IMR-90 (cell line): Measurements from ENCODE around the gene VDR. TPM values are rescaled to one million over a fixed set of nuclear protein-coding genes. Genes with fewer than 3 reads are reported as not detected.

Experiments
- ATAC-seq: fragments of 200-7000 bp; cut with Tn5 transposase; 2 replicates; pipeline ENCODE4 v1.9.1; 2020; ENCODE audit warnings: low read depth, mild to moderate bottlenecking, moderate library complexity
- BruUV-seq: library from RNA; stranded (reverse); fragments of 400-500 nt; replicated peaks from 2 replicates; lab custom pipeline; 2021; lab: Mats Ljungman, UMichigan
- CTCF ChIA-PET: fragments of 300-600 bp; formaldehyde crosslinking; extraction: SDS; loops from one replicate; lab custom pipeline; 2021; ENCODE audit warnings: antibody characterized with exemption; lab: Yijun Ruan, JAX
- POLR2A ChIA-PET: fragments of 300-600 bp; sonication (Branson Sonifier 250); formaldehyde crosslinking; loops from one replicate; lab custom pipeline; 2022; ENCODE audit warnings: antibody characterized with exemption; ENCODE audit not compliant: unreplicated experiment; lab: Charles Lee
- DNase-seq: peaks from one replicate; pipeline ENCODE4 v3.0.0; 2013
- H2AFZ ChIP-seq: replicated peaks from 2 replicates; pipeline ENCODE3; 2013; ENCODE audit warnings: low read length, mild to moderate bottlenecking; ENCODE audit not compliant: poor library complexity
- H2AK5ac ChIP-seq: 2 replicates; pipeline ENCODE4 v1.6.1; 2013; ENCODE audit warnings: low read depth, low read length, inconsistent platforms
- H2AK9ac ChIP-seq: replicated peaks from 2 replicates; pipeline ENCODE3; 2013; ENCODE audit warnings: mild to moderate bottlenecking, low read depth, low read length, moderate library complexity; ENCODE audit not compliant: poor library complexity
- H2BK120ac ChIP-seq: 2 replicates; pipeline ENCODE4 v1.6.1; 2013; ENCODE audit warnings: low read depth, low read length, inconsistent platforms
- H2BK15ac ChIP-seq: 3 replicates; pipeline ENCODE4 v1.6.1; 2013; ENCODE audit warnings: low read depth, low read length, inconsistent platforms
- H2BK20ac ChIP-seq: 2 replicates; pipeline ENCODE4 v1.6.1; 2013; ENCODE audit warnings: low read depth, mild to moderate bottlenecking, inconsistent platforms, low read length, moderate library complexity
- H2BK5ac ChIP-seq: 2 replicates; pipeline ENCODE4 v1.6.1; 2013; ENCODE audit warnings: mild to moderate bottlenecking, low read depth, low read length, inconsistent platforms; ENCODE audit not compliant: poor library complexity, severe bottlenecking
- H3K14ac ChIP-seq: replicated peaks from 2 replicates; pipeline ENCODE4 v1.6.1; 2013; ENCODE audit warnings: low read depth, low read length, inconsistent platforms
- H3K18ac ChIP-seq: 2 replicates; pipeline ENCODE4 v1.6.1; 2013; ENCODE audit warnings: low read depth, low read length, control low read depth
- H3K23ac ChIP-seq: 2 replicates; pipeline ENCODE4 v1.6.1; 2013; ENCODE audit warnings: low read depth, low read length, inconsistent platforms
- H3K27ac ChIP-seq: 2 replicates; pipeline ENCODE4 v1.5.1; 2013; ENCODE audit warnings: mild to moderate bottlenecking, control low read depth, low read length; ENCODE audit not compliant: insufficient read depth
- H3K27me3 ChIP-seq: 2 replicates; pipeline ENCODE4 v1.6.1; 2013; ENCODE audit warnings: low read length; ENCODE audit not compliant: control insufficient read depth, insufficient read depth
- H3K36me3 ChIP-seq: 2 replicates; pipeline ENCODE4 v1.6.1; 2013; ENCODE audit warnings: low read length, mixed read lengths; ENCODE audit not compliant: control insufficient read depth, insufficient read depth
- H3K4ac ChIP-seq: 2 replicates; pipeline ENCODE4 v1.6.1; 2013; ENCODE audit warnings: low read depth, low read length, inconsistent platforms
- H3K4me1 ChIP-seq: 2 replicates; pipeline ENCODE4 v1.6.1; 2013; ENCODE audit warnings: low read length, mixed read lengths; ENCODE audit not compliant: control insufficient read depth, insufficient read depth
- H3K4me2 ChIP-seq: 2 replicates; pipeline ENCODE4 v1.6.1; 2013; ENCODE audit warnings: low read depth, mild to moderate bottlenecking, control low read depth, low read length, moderate library complexity
- H3K4me3 ChIP-seq: 2 replicates; pipeline ENCODE4 v1.5.1; 2013; ENCODE audit warnings: low read depth, mild to moderate bottlenecking, control low read depth, low read length, moderate library complexity; ENCODE audit not compliant: insufficient read depth
- H3K56ac ChIP-seq: 2 replicates; pipeline ENCODE4 v1.6.1; 2013; ENCODE audit warnings: low read length, inconsistent platforms; ENCODE audit not compliant: insufficient read depth; ENCODE audit errors: extremely low read depth
- H3K79me1 ChIP-seq, 2 experiments: 2 replicates each; pipeline ENCODE4 v1.6.1; 2013; ENCODE audit warnings: low read length in 2 of 2, inconsistent platforms in 1 of 2, low read depth in 1 of 2
- H3K9ac ChIP-seq: 2 replicates; pipeline ENCODE4 v1.6.1; 2013; ENCODE audit warnings: low read depth, low read length, control low read depth
- H3K9me1 ChIP-seq: 2 replicates; pipeline ENCODE4 v1.6.1; 2013; ENCODE audit warnings: low read length, inconsistent platforms; ENCODE audit not compliant: insufficient read depth
- H3K9me3 ChIP-seq: 2 replicates; pipeline ENCODE4 v1.6.1; 2013; ENCODE audit warnings: low read length; ENCODE audit not compliant: control insufficient read depth, insufficient read depth
- H4K20me1 ChIP-seq: 2 replicates; pipeline ENCODE4 v1.6.1; 2013; ENCODE audit warnings: low read length, inconsistent platforms; ENCODE audit not compliant: insufficient read depth
- H4K5ac ChIP-seq: 2 replicates; pipeline ENCODE4 v1.6.1; 2013; ENCODE audit warnings: mild to moderate bottlenecking, low read depth, low read length, control low read depth
- H4K8ac ChIP-seq, 2 experiments: 2 replicates each; pipeline ENCODE4 v1.6.1; 2013; ENCODE audit warnings: low read depth in 2 of 2, low read length in 2 of 2, control low read depth in 1 of 2, inconsistent platforms in 1 of 2
- H4K91ac ChIP-seq: 2 replicates; pipeline ENCODE4 v1.6.1; 2013; ENCODE audit warnings: low read depth, low read length, inconsistent platforms; ENCODE audit not compliant: insufficient read depth
- BHLHE40 ChIP-seq: fragments of 150-350 bp; IDR thresholded peaks from 2 replicates; pipeline ENCODE4 v1.6.1; 2016; ENCODE audit warnings: mild to moderate bottlenecking, low read depth, low read length
- FOS ChIP-seq: fragments of 150-350 bp; IDR thresholded peaks from 2 replicates; pipeline ENCODE4 v1.6.1; 2016; ENCODE audit warnings: low read depth, low read length
- MAFK ChIP-seq: IDR thresholded peaks from 2 replicates; pipeline ENCODE4 v1.6.1; 2012; ENCODE audit warnings: low read depth, low read length, improper control_type of control experiment
- MXI1 ChIP-seq: IDR thresholded peaks from 2 replicates; pipeline ENCODE4 v1.6.1; 2012; ENCODE audit warnings: low read depth, mild to moderate bottlenecking, low read length, moderate library complexity, borderline replicate concordance
- POLR2A ChIP-seq: IDR thresholded peaks from 2 replicates; pipeline ENCODE4 v1.6.1; 2012; ENCODE audit warnings: mild to moderate bottlenecking, low read depth, low read length
- SMC3 ChIP-seq: fragments of 150-350 bp; IDR thresholded peaks from 2 replicates; pipeline ENCODE4 v1.6.1; 2016; ENCODE audit warnings: low read depth, mild to moderate bottlenecking, antibody characterized with exemption, low read length, moderate library complexity
- USF2 ChIP-seq: fragments of 150-350 bp; IDR thresholded peaks from 2 replicates; pipeline ENCODE4 v1.6.1; 2017; ENCODE audit warnings: mild to moderate bottlenecking, antibody characterized with exemption, low read length, low read depth
- WGBS, 2 experiments: methylation state at CpG; one replicate each; pipeline versions ENCODE4 v1.1.5 to v1.1.7; 2013; ENCODE audit warnings: missing lambda C conversion rate in 2 of 2; ENCODE audit not compliant: insufficient read length in 1 of 2; ENCODE audit errors: extremely low coverage in 2 of 2; 5-methylcytosine and 5-hydroxymethylcytosine counted together
- dilution Hi-C: fragments of 300-500 bp; cut with HindIII; formaldehyde crosslinking; loops from one replicate; pipeline ENCODE4 v1.14.3; 2018; ENCODE audit warnings: low sequenced_read_pairs; ENCODE audit not compliant: unreplicated experiment
- in situ Hi-C: fragments of 300-500 bp; cut with MboI; formaldehyde crosslinking; loops from 3 replicates; pipeline ENCODE4 v1.14.3; 2019; ENCODE audit warnings: low sequenced_read_pairs, inconsistent platforms, mixed read lengths
- intact Hi-C: fragments of 100-400 bp; cut with micrococcal nuclease; formaldehyde crosslinking; loops from 2 replicates; pipeline ENCODE4 v1.10.0; 2022
- polyA plus RNA-seq, 3 experiments: library from polyadenylated mRNA; depleted of rRNA; stranded (reverse); fragments of >200 nt; gene quantifications; 2 replicates each; pipeline ENCODE4 v1.2.3, GENCODE V29; 2012; ENCODE audit warnings: low replicate concordance in 1 of 3
- total RNA-seq: library from RNA; depleted of rRNA; stranded (reverse); fragments of >200 nt; gene quantifications from 2 replicates; pipeline ENCODE4 v1.2.3, GENCODE V29; 2012
- TF ChIP-seq, protein P1 (sequence below): conservative IDR thresholded peaks from 2 replicates; pipeline ENCODE4 v1.5.1; 2012; ENCODE audit warnings: mild to moderate bottlenecking, low read depth, low read length, improper control_type of control experiment

The VDR gene
- total and polyA plus RNA-seq, 2 of the 4 experiments (the other 2 are of a cell fraction) = 5.4 to 8.5 TPM

- BruUV-seq = no TSS peak
- Histone ChIP-seq H3K27ac (no peak overlapping the region), H3K23ac (peak overlapping the region; percentile 46; the same call in 1 of the 2 replicates), H3K9me3 (no peaks in the 10 kb centered on the region), H3K79me1 (peaks cover 0 to 5% of the 10 kb centered on the region in 2 experiments; a peak in 1 of 4 replicates), H2AFZ (peak overlapping the region; percentile 83), H3K56ac (no peak overlapping the region), H4K20me1 (no peaks in the 10 kb centered on the region), H4K8ac (peak overlapping the region; percentile 84 to 95; a peak in 3 of 4 replicates), H3K4ac (peak overlapping the region; percentile 96), H3K4me2 (no peak overlapping the region), H3K9ac (0 out of 2 replicates have a peak overlapping the region, but pooled peaks have one; percentile 2), H2AK9ac (peak overlapping the region; percentile 66), H2AK5ac (peak overlapping the region; percentile 49), H3K14ac (peak overlapping the region; percentile 89), H3K4me3 (no peak overlapping the region), H2BK15ac (peak overlapping the region; percentile 99; the same call in 2 of the 3 replicates), H3K36me3 (no peaks in the 10 kb centered on the region), H3K27me3 (no peaks in the 10 kb centered on the region), H3K18ac (peak overlapping the region; percentile 70), H3K9me1 (peaks cover 11% of the 10 kb centered on the region), H4K5ac (peak overlapping the region; percentile 89), H2BK5ac (no peak overlapping the region), H2BK20ac (peak overlapping the region; percentile 84; the same call in 1 of the 2 replicates), H2BK120ac (peak overlapping the region; percentile 92; the same call in 1 of the 2 replicates), H3K4me1 (peaks cover 14% of the 10 kb centered on the region), H4K91ac (peak overlapping the region; percentile 91)
- DNase-seq (no peak), ATAC-seq (no peak)
- WGBS, 2 experiments = 57% methylated on average over 1 of the region's 4 CpGs; no CpG with 5 or more reads in 1 of the 2 experiments
- TF ChIP-seq FOS (no peak), MAFK (no peak), SMC3 (no peak), USF2 (no peak), BHLHE40 (no peak), POLR2A (no peak), MXI1 (no peak)
- TF ChIP-seq, protein P1, sequence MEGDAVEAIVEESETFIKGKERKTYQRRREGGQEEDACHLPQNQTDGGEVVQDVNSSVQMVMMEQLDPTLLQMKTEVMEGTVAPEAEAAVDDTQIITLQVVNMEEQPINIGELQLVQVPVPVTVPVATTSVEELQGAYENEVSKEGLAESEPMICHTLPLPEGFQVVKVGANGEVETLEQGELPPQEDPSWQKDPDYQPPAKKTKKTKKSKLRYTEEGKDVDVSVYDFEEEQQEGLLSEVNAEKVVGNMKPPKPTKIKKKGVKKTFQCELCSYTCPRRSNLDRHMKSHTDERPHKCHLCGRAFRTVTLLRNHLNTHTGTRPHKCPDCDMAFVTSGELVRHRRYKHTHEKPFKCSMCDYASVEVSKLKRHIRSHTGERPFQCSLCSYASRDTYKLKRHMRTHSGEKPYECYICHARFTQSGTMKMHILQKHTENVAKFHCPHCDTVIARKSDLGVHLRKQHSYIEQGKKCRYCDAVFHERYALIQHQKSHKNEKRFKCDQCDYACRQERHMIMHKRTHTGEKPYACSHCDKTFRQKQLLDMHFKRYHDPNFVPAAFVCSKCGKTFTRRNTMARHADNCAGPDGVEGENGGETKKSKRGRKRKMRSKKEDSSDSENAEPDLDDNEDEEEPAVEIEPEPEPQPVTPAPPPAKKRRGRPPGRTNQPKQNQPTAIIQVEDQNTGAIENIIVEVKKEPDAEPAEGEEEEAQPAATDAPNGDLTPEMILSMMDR = no peak
- dilution Hi-C loops (no loop called here), intact Hi-C loops (no loop called here), in situ Hi-C loops (loop anchor here (5.0 kb wide), 1 partner anchor 42 kb away; no protein-coding TSS in a partner anchor)
- CTCF ChIA-PET = no interaction called here
- POLR2A ChIA-PET = interaction anchor here (1.2 kb wide), 1 partner anchor 9 kb away, joined by 4 read pairs; no protein-coding TSS in a partner anchor
These were observed 75.2 kb downstream of the VDR start for GRCh38 chr12:47829584-47829983.
